CD14-positive monocyte (primary cell): ENCODE data around the gene ADAMTS18. TPM values are rescaled to one million over a fixed set of nuclear protein-coding genes. Genes with fewer than 3 reads are reported as not detected.
A peak's percentile ranks its signal among the peaks of the same experiment; 100 is the strongest.

ENCODE experiments used
- DNase-seq, 3 donors: peaks; one replicate each; pipeline ENCODE4 v3.0.0-alpha.2; 2011 to 2022
- H2AFZ ChIP-seq: 2 replicates; pipeline ENCODE4 v1.6.0; 2012; ENCODE audit warnings: mild to moderate bottlenecking, low read depth, low read length, inconsistent platforms; ENCODE audit not compliant: insufficient read depth, poor library complexity, severe bottlenecking
- H3K27ac ChIP-seq, 2 donors: 1 replicate in 1 of 2; 2 replicates in 1 of 2; pipeline ENCODE4 v1.5.1; 2012 to 2013; ENCODE audit warnings: low read length in 2 of 2, control low read depth in 1 of 2, inconsistent platforms in 1 of 2, low read depth in 1 of 2, mild to moderate bottlenecking in 1 of 2
- H3K27me3 ChIP-seq, 2 donors: one replicate each; pipeline versions ENCODE4 v1.6.0 to v1.6.1; 2011 to 2013; ENCODE audit warnings: low read length in 2 of 2; ENCODE audit not compliant: control insufficient read depth in 2 of 2, insufficient read depth in 2 of 2
- H3K36me3 ChIP-seq, 2 donors: replicated peaks in 1 of 2; 1 replicate in 1 of 2; 2 replicates in 1 of 2; pipeline versions ENCODE4 v1.5.1 to v1.6.1; 2012 to 2013; ENCODE audit warnings: low read length in 2 of 2, control low read depth in 1 of 2, inconsistent platforms in 1 of 2, mild to moderate bottlenecking in 1 of 2; ENCODE audit not compliant: insufficient read depth in 2 of 2, control insufficient read depth in 1 of 2
- H3K4me1 ChIP-seq, 2 donors: 1 replicate in 1 of 2; 2 replicates in 1 of 2; pipeline versions ENCODE4 v1.5.1 to v1.6.1; 2012 to 2013; ENCODE audit warnings: low read length in 2 of 2, control low read depth in 1 of 2, inconsistent platforms in 1 of 2, mild to moderate bottlenecking in 1 of 2, moderate library complexity in 1 of 2; ENCODE audit not compliant: insufficient read depth in 2 of 2, control insufficient read depth in 1 of 2
- H3K4me2 ChIP-seq: replicated peaks from 2 replicates; pipeline ENCODE3; 2012; ENCODE audit warnings: low read length, moderate library complexity, mild to moderate bottlenecking; ENCODE audit not compliant: poor library complexity, severe bottlenecking; ENCODE audit errors: extremely low read depth
- H3K4me3 ChIP-seq, 3 experiments: fragments of 200-600 bp in 1 of 3; sonication (generic) in 1 of 3; replicated peaks in 1 of 3; 1 replicate in 2 of 3; 2 replicates in 1 of 3; pipeline ENCODE4 v1.5.1; 2011 to 2013; ENCODE audit warnings: low read length in 3 of 3, mild to moderate bottlenecking in 3 of 3, control low read depth in 2 of 3, low read depth in 2 of 3, inconsistent platforms in 1 of 3, moderate library complexity in 1 of 3
- H3K79me2 ChIP-seq: 2 replicates; pipeline ENCODE4 v1.6.0; 2012; ENCODE audit warnings: mild to moderate bottlenecking, control low read depth, inconsistent platforms, low read length, moderate library complexity; ENCODE audit not compliant: insufficient read depth
- H3K9ac ChIP-seq: 2 replicates; pipeline ENCODE4 v1.6.0; 2017; ENCODE audit warnings: low read length, mild to moderate bottlenecking; ENCODE audit not compliant: insufficient read depth, poor library complexity, severe bottlenecking
- H3K9me3 ChIP-seq, 2 donors: replicated peaks in 1 of 2; 1 replicate in 1 of 2; 2 replicates in 1 of 2; pipeline versions ENCODE4 v1.5.1 to v1.6.1; 2012 to 2013; ENCODE audit warnings: low read length in 2 of 2, control low read depth in 1 of 2; ENCODE audit not compliant: control insufficient read depth in 1 of 2, insufficient read depth in 1 of 2
- H4K20me1 ChIP-seq: 2 replicates; pipeline ENCODE4 v1.6.0; 2012; ENCODE audit warnings: mild to moderate bottlenecking, low read length, control low read depth, moderate library complexity; ENCODE audit not compliant: insufficient read depth
- H3K27ac Mint-ChIP-seq, 7 donors: one replicate each; pipeline ENCODE4 v1.8.0; 2020; ENCODE audit warnings: mild to moderate bottlenecking in 7 of 7, mixed read lengths in 7 of 7, moderate library complexity in 6 of 7, inconsistent platforms in 2 of 7
- H3K27me3 Mint-ChIP-seq, 3 donors: one replicate each; pipeline ENCODE4 v1.8.0; 2021 to 2022; ENCODE audit warnings: low read depth in 3 of 3, mild to moderate bottlenecking in 3 of 3, mixed read lengths in 3 of 3, moderate library complexity in 3 of 3, inconsistent platforms in 1 of 3
- H3K36me3 Mint-ChIP-seq, 2 donors: one replicate each; pipeline ENCODE4 v1.8.0; 2020; ENCODE audit warnings: mixed read lengths in 2 of 2, inconsistent platforms in 1 of 2, mild to moderate bottlenecking in 1 of 2
- H3K4me1 Mint-ChIP-seq: one replicate; pipeline ENCODE4 v1.8.0; 2020; ENCODE audit warnings: mild to moderate bottlenecking, mixed read lengths
- H3K4me3 Mint-ChIP-seq, 2 donors: one replicate each; pipeline ENCODE4 v1.8.0; 2020; ENCODE audit warnings: mild to moderate bottlenecking in 2 of 2, mixed read lengths in 2 of 2, moderate library complexity in 1 of 2
- H3K9me3 Mint-ChIP-seq, 7 donors: one replicate each; pipeline ENCODE4 v1.8.0; 2020 to 2022; ENCODE audit warnings: mixed read lengths in 7 of 7, mild to moderate bottlenecking in 6 of 7, moderate library complexity in 6 of 7, inconsistent platforms in 2 of 7
- WGBS: methylation state at CpG from one replicate; pipeline ENCODE4 v1.1.5; 2013; ENCODE audit warnings: missing lambda C conversion rate; ENCODE audit not compliant: insufficient coverage; 5-methylcytosine and 5-hydroxymethylcytosine counted together
- intact Hi-C, 2 donors: fragments of 100-400 bp; cut with micrococcal nuclease; formaldehyde crosslinking; loops; one replicate each; pipeline versions ENCODE4 v1.15.0 to v1.15.1; 2023
- polyA plus RNA-seq, 3 donors: library from polyadenylated mRNA; depleted of rRNA in 1 of 3; unstranded in 2 of 3; stranded (reverse) in 1 of 3; fragments of 300-500 nt in 2 of 3; fragments of >200 nt in 1 of 3; fragmentation: Illumina TruSeq in 2 of 3; gene quantifications; 1 replicate in 2 of 3; 2 replicates in 1 of 3; pipeline ENCODE4 v1.2.3, GENCODE V29; 2012 to 2021
- TF ChIP-seq, protein P1 (sequence below): fragments of 200-600 bp; IDR thresholded peaks from one replicate; pipeline ENCODE4 v1.8.0; 2022; ENCODE audit warnings: antibody characterized with exemption, mild to moderate bottlenecking

Gene ADAMTS18
- polyA plus RNA-seq, 3 donors, result not detected

DNA sequence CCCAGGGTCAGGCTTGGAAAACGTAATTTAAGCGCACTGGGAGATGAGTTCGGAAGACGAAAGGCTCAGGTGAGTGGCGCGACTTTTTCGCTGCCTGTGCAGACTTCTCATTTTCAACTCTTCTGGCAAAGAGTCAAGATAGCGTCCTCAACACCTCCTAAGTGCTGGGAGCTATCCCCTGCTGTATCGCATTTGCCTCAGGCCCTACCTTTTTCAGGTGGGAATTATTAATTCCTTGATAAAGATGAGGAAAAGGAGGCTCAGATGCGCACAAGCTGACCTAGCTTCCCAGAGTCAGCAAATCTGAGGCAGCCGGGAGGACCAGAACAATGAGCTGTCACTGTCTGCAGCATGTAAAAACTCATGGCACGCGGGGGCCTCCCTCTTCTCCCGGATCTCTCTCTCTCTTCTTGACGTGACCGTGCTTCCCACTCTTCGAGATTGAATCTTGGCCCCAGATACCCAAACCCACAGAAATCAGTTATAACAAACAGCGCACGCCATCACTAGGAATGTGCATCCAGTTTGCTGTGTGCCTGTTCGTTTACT lies 512 bp upstream of the ADAMTS18 start:
- Histone ChIP-seq H3K27ac (no peak overlapping the region), H3K4me1 (no peaks in the 10 kb centered on the region), H3K79me2 (no peaks in the 10 kb centered on the region), H4K20me1 (no peaks in the 10 kb centered on the region), H3K9me3 (no peaks in the 10 kb centered on the region), H3K4me2 (no peak overlapping the region), H3K9ac (no peak overlapping the region), H3K27me3 (peaks cover 27 to 34% of the 10 kb centered on the region in 2 donors), H3K36me3 (no peaks in the 10 kb centered on the region), H2AFZ (no peak overlapping the region), H3K4me3 (no peak overlapping the region)
- DNase-seq, result no peak
- peak overlapping the region in 1 of 2 donors; percentile 74 for H3K4me3 Mint-ChIP-seq
- no peaks in the 10 kb centered on the region for H3K4me1 Mint-ChIP-seq
- H3K36me3 Mint-ChIP-seq, result no peaks in the 10 kb centered on the region
- no peaks in the 10 kb centered on the region for H3K9me3 Mint-ChIP-seq
- H3K27me3 Mint-ChIP-seq, result peaks cover 26 to 37% (median 29%) of the 10 kb centered on the region in 3 donors
- WGBS, result 27% methylated on average over 16 of the region's 20 CpGs
- intact Hi-C loops, result no loop called here
- H3K27ac Mint-ChIP-seq, result no peak overlapping the region
- TF ChIP-seq, protein P1, sequence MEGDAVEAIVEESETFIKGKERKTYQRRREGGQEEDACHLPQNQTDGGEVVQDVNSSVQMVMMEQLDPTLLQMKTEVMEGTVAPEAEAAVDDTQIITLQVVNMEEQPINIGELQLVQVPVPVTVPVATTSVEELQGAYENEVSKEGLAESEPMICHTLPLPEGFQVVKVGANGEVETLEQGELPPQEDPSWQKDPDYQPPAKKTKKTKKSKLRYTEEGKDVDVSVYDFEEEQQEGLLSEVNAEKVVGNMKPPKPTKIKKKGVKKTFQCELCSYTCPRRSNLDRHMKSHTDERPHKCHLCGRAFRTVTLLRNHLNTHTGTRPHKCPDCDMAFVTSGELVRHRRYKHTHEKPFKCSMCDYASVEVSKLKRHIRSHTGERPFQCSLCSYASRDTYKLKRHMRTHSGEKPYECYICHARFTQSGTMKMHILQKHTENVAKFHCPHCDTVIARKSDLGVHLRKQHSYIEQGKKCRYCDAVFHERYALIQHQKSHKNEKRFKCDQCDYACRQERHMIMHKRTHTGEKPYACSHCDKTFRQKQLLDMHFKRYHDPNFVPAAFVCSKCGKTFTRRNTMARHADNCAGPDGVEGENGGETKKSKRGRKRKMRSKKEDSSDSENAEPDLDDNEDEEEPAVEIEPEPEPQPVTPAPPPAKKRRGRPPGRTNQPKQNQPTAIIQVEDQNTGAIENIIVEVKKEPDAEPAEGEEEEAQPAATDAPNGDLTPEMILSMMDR, result no peak

DNA sequence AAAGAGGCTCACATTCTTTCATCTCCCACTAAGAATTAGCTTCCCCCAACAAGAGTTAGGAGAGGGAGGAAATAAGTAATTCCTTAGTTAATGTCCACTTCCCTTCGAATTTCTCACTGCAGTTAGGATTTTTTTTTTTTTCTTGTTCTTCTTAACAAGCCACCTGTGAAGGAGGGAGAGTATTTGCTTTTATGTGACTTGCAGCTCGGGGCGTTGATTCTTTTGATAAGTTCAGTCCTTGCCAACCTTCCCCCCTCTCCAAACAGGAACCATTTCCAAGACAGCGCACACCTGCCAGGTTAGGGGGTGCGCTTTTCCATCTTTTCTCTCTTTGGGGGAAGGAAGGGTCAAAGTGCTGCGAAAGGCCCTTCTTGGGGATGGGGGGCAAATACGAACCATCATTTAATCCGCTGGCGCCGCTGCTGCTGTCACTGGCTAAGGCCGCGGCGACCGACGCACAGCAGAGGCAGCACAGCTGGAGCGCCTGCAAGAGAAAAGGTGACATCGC lies 758 bp downstream of the ADAMTS18 start:
- intact Hi-C loops, result no loop called here
- 3% methylated on average over 12 of the region's 17 CpGs for WGBS
- H3K4me3 Mint-ChIP-seq, result peak overlapping the region in 1 of 2 donors; percentile 68
- Histone ChIP-seq H3K9ac (no peak overlapping the region), H3K4me3 (no peak overlapping the region), H2AFZ (no peak overlapping the region), H3K4me1 (no peaks in the 10 kb centered on the region), H3K27me3 (peaks cover 27 to 34% of the 10 kb centered on the region in 2 donors), H3K9me3 (no peaks in the 10 kb centered on the region), H3K4me2 (no peak overlapping the region), H4K20me1 (no peaks in the 10 kb centered on the region), H3K79me2 (no peaks in the 10 kb centered on the region), H3K36me3 (no peaks in the 10 kb centered on the region), H3K27ac (no peak overlapping the region)
- no peaks in the 10 kb centered on the region for H3K36me3 Mint-ChIP-seq
- H3K27me3 Mint-ChIP-seq, result peaks cover 26 to 37% (median 29%) of the 10 kb centered on the region in 3 donors
- H3K27ac Mint-ChIP-seq, result no peak overlapping the region
- DNase-seq, result no peak
- H3K9me3 Mint-ChIP-seq, result no peaks in the 10 kb centered on the region
- TF ChIP-seq, protein P1, result no peak
- no peaks in the 10 kb centered on the region for H3K4me1 Mint-ChIP-seq
